OCI-M1 (cell line): ENCODE results near the gene CHST15.
A peak's percentile ranks its signal among the peaks of the same experiment; 100 is the strongest.

Source experiments
- DNase-seq: peaks from one replicate; lab custom pipeline; 2025; lab: John Stamatoyannopoulos, UW

Gene CHST15

GRCh38 chr10:124065382-124066125, 27.8 kb downstream of the CHST15 start:
- no peak for DNase-seq

DNA sequence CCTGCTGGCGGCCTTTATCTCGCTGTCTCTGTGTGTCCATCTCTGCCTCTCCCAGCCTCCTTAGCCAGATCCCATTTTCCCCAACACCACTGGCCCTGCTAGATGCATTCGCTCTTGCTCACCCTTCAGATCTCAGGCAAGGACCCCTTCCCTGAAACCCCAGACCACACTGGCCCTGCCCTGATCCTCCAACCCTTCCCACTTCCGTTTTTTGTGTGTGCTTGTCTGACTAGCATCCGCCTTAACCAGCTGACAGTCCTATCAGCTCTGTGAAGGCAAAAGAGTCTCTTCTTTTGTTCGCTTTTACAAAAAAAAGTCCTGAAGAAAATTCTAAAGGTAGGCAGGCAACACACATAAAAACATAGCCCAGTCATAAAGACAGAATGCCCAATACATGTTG, 28.7 kb downstream of the CHST15 start:
- DNase-seq = peak; percentile 71

DNA sequence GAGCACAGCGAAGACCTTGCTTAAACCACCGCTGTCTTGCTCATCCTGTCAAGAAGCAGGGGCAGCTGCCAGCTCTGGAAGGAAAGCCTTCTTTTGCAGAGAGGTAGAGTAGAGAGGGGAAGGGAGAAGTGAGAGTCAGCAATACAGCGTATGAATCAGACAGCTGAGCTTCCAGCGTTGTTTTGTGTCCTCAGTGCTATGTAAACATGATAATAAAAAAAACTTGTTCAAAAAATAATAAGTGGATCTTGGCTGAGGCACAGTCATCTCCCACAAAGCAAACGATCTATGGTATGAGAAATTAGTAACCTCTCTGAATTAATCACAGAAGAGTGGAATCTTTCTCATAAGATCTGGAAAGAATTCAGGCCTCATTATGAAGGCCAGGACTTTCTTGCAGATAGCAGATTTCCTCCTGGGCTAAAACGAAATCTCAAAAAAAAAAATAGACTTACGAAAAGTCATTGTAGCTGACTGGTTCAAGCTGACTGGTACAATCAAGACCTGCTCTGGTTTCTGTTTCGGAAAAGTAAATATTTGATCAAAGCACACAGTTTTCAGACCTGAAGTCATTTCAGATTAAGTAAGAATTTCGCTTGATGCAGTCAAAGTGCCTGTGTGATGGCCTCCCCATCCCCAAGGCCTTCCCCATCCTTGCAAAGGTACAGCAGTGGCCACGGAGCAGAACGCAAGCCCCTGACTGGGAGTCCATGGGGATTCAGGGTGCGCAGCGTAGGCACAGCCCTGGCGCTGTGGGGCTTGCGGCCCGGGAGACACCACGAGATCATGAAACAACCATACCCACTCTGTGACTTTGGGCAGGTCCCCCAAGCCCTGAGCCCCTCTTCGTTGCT, 29.4 kb downstream of the CHST15 start:
- DNase-seq = no peak

DNA sequence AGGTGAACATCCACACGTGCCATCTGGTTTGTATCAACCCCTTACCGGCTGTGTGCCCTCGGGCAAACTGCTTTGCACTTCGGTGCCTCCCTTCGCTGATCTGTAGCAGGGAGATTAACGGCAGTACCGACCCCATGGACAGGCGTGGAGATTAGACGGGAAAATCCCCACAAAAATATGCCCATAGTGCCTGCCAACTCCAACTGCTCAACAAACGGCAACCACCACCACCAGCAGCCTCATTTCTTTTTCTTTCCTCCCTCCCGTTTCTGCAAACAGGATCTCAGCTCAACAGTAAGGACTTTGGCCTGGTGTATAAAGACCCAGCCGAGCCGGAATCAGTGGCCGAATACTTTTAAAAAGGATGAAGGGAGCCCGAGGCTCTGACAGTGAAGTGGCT, 31.0 kb downstream of the CHST15 start:
- DNase-seq = no peak

DNA sequence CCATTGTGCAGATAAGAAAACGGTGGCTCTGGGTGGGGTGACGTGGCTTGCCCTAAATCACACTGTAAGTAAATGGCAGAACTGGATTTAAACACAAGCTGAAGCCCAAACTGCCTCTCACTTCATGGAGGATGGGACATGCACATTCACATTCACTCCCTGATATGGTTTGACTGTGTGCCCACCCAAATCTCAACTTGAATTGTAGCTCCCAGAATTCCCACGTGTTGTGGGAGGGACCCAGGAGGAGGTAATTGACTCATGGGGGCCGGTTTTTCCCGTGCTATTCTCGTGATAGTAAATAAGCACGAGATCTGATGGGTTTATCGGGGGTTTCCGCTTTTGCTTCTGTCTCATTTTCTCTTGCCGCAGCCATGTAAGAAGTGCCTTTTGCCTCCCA, 32.4 kb downstream of the CHST15 start:
- no peak for DNase-seq

- DNase-seq = no peak
Measured at GRCh38 chr10:124060148-124060720, 33.2 kb downstream of the CHST15 start.

DNA sequence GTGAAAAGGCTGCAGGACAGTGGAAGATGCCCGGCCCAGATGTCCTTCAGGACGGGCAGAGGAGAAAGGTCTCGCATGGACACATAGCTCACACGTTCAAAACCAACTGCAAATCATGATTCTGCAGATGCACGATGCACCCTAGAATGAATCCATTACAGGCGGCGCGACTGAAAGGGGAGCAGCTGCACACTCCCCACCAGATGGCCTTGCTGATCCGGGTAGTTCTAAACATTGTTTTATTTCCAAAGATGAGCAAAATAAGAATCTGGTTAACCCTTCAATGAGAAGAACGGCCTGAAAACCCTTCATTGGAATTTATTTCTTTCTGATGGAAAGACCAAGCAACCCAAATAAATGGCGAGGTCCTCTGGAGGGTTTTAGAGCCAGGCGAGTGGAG, 33.8 kb downstream of the CHST15 start:
- no peak for DNase-seq

GRCh38 chr10:124058346-124059003, 34.9 kb downstream of the CHST15 start:
- DNase-seq = no peak

DNA sequence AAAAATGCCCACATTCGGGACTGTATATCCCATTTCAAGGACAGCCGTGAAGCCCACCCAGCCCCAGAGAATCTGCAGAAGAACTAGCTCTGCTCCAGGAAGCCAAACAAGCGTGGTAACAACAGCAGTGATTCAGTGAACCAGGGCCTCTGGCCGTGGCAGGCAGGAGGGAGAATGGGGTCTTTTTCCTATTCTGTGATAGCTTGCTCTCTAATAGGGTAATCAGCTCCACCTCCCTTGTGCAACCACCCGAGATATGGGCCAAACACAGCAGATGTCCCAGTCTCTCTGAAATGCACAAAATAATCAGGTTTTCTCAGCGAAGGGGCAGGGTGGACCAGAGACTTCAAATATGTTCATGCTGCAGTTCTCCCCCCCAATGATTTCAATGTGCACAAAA, 35.8 kb downstream of the CHST15 start:
- DNase-seq = no peak

- no peak for DNase-seq
Measured at GRCh38 chr10:124056337-124056980, 36.9 kb downstream of the CHST15 start.

GRCh38 chr10:124053971-124054370, 39.4 kb downstream of the CHST15 start:
- DNase-seq = no peak

GRCh38 chr10:124052561-124052960, 40.8 kb downstream of the CHST15 start:
- no peak for DNase-seq

DNA sequence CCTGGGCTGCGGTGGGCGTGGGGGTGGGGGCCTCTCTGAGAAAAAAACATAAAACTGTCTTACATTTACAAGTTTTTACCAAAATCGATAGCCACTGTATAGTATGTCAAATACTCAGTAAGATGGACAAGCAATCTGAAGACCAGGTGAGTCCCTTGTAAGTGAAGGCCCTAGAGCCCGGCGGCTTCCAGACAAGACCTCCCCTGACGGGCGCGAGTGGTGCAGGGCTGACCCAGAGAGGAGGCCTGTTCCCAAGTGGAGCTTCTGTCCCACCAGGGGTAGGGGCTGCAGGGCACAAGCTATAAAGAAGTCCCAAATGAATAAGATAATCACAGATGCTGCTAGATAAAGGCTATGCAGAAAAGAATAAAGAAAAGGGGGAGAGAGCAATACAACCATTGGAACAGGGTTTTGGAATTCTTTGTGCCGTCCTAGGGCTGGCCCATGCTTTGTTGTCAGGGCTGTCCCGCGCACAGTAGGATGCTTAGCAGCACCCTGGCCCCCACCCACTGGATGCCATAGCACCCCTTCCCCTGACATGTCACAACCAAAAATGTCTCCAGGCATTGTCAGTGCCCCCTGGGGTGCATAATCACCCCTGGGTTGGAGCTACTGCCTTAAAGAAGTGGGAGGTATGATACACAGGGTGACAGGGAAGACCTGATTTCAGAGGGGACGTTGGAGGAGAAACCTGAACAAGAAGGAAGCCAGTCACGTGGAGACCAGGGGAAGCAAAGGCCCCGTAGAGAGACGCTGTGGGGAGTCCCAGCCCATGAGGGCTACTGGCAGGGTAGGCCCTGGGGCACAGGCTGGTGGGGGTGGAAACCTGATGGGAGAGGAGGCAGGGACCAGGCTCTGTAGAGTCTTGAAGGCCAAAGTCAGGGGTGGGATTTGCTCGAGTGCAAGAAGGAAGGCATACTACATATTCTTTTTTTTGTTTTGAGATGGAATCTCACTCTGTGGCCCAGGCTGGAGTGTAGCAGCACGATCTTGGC, 43.1 kb downstream of the CHST15 start:
- no peak for DNase-seq

- DNase-seq = no peak
Measured at GRCh38 chr10:124049484-124049883, 43.9 kb downstream of the CHST15 start.

DNA sequence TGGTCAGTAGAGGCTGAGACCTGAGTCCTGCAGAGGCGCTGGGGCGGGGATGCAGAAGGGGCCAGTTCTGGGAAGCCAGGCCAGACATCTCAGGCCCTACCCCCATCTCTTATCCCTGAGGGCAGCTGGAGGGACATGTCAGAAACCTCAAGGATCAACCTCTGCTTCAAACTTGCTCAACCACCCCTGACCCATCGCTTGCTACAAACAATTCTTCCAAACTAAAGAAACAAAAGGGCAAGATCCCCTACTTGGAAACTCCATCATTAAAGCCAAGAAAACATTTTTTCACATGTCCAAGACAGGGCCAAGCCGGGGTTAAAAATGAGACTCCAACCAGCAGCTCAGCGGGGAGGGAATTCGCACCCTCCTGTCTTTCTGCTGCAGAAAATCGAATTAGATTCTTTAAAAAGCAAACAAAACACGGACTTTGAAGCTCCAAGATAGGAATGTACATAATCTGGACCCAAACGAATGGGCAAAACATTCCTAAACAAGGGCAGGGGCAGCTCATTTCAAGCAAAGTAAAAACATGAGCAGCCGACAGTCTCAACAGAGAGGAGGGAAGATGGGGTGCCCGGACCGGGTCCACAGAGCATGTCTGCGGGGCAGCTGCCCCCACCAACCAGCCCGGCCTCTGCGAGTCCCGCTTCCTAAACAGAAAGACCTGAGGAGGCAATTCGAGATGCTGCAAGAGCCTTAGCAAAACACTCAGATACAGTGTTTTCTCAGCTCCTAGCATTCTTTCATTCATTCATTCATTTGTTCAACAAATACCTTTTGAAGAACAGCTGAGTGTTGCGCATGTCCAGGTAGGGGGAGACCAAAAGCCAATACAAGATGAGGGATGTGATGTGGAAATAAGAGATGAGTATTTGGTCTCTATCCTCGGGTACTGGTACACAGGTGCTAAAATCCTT, 44.8 kb downstream of the CHST15 start:
- DNase-seq = no peak

DNA sequence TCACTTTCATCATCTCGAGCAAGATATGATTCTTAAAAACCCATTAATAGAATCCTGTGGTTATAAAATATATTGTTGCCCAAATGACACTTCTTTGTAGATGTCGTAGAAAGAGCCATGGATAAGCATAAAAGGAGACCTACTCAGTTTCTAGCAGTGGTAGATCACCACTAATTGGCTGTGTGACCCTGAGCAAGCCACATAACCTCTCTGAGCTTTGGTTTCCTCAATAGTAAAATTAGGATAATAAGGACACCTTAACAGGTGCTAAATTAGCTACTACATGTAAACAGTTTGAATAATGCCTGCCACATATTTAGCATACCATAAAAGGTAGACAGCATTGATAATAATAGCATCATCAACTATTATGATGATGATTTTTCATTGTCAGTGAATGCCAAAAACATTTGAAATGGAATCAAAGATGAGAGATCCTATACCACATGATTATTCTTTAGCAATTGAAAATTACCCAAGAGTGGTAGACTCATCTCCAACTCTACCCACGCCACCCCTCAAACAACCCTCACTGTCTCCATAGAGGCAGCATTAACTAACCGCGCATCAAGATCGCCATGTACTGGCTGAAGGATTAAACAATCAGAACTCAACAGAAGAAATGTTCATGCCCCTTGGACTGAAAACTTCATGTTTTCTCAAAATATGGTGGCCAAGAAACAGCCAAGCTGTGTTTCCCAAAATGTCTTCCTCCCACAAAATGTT, 45.8 kb downstream of the CHST15 start:
- DNase-seq = no peak

GRCh38 chr10:124045801-124046355, 47.5 kb downstream of the CHST15 start:
- DNase-seq = no peak

- DNase-seq = no peak
Measured at GRCh38 chr10:124045276-124045675, 48.1 kb downstream of the CHST15 start.
